SK-N-SH (cell line): Measurements from ENCODE around the gene KRT39. TPM values are rescaled to one million over a fixed set of nuclear protein-coding genes. Genes with fewer than 3 reads are reported as not detected.

Experiments used
- CTCF ChIA-PET: fragments of 300-600, 350-600 bp; formaldehyde crosslinking; extraction: SDS; loops from one replicate; lab custom pipeline; 2021; lab: Yijun Ruan, JAX
- POLR2A ChIA-PET: fragments of 350-600 bp; sonication (Branson Sonifier 250); formaldehyde crosslinking; extraction: SDS; loops from one replicate; lab custom pipeline; 2020; ENCODE audit warnings: antibody characterized with exemption, inconsistent platforms; lab: Yijun Ruan, JAX
- DNase-seq: peaks from one replicate; pipeline ENCODE4 v3.0.0; 2012
- H2AFZ ChIP-seq: fragments of 200-600 bp; sonication (generic); 2 replicates; pipeline ENCODE4 v1.8.1; 2016; ENCODE audit warnings: antibody characterized with exemption, mild to moderate bottlenecking, low read depth
- H3F3A ChIP-seq: fragments of 200-600 bp; sonication (generic); replicated peaks from 2 replicates; pipeline ENCODE3; 2016; ENCODE audit warnings: antibody characterized with exemption, mild to moderate bottlenecking; ENCODE audit not compliant: insufficient read depth
- H3K27ac ChIP-seq, 2 experiments: fragments of 200-500 bp in 1 of 2; fragments of 200-600 bp in 1 of 2; sonication (Bioruptor generic) in 1 of 2; sonication (generic), shearing (Covaris generic) in 1 of 2; 2 replicates each; pipeline versions ENCODE4 v1.5.1 to v1.6.1; 2014 to 2016; ENCODE audit warnings: low read depth in 2 of 2, inconsistent platforms in 1 of 2, low read length in 1 of 2, mild to moderate bottlenecking in 1 of 2, mixed read lengths in 1 of 2
- H3K27me3 ChIP-seq: fragments of 200-600 bp; sonication (generic), shearing (Covaris generic); 2 replicates; pipeline ENCODE4 v1.6.1; 2016; ENCODE audit warnings: mixed run types; ENCODE audit not compliant: insufficient read depth
- H3K36me3 ChIP-seq, 2 experiments: fragments of 200-500 bp in 1 of 2; fragments of 200-600 bp in 1 of 2; sonication (Bioruptor generic) in 1 of 2; sonication (generic) in 1 of 2; replicated peaks in 1 of 2; 2 replicates each; pipeline versions ENCODE3 to v1.5.1; 2014 to 2016; ENCODE audit warnings: low read length in 1 of 2, mild to moderate bottlenecking in 1 of 2; ENCODE audit not compliant: insufficient read depth in 2 of 2, control insufficient read depth in 1 of 2
- H3K4me1 ChIP-seq, 2 experiments: fragments of 200-500 bp in 1 of 2; fragments of 200-600 bp in 1 of 2; sonication (Bioruptor generic) in 1 of 2; sonication (generic), shearing (Covaris generic) in 1 of 2; 2 replicates each; pipeline versions ENCODE4 v1.5.1 to v1.6.1; 2014 to 2016; ENCODE audit warnings: low read depth in 1 of 2, low read length in 1 of 2, mixed run types in 1 of 2; ENCODE audit not compliant: insufficient read depth in 2 of 2, control insufficient read depth in 1 of 2
- H3K4me2 ChIP-seq: fragments of 200-600 bp; sonication (generic), shearing (Covaris generic); 2 replicates; pipeline ENCODE4 v1.6.1; 2017; ENCODE audit warnings: mixed run types
- H3K4me3 ChIP-seq, 2 experiments: fragments of 200-500 bp in 1 of 2; fragments of 200-600 bp in 1 of 2; sonication (Bioruptor generic) in 1 of 2; sonication (generic), shearing (Covaris generic) in 1 of 2; 2 replicates each; pipeline versions ENCODE4 v1.5.1 to v1.8.1; 2014 to 2016; ENCODE audit warnings: low read depth in 2 of 2, inconsistent platforms in 1 of 2, low read length in 1 of 2, mild to moderate bottlenecking in 1 of 2, mixed read lengths in 1 of 2, moderate library complexity in 1 of 2
- H3K79me2 ChIP-seq: fragments of 200-600 bp; sonication (generic); 2 replicates; pipeline ENCODE4 v1.8.1; 2017; ENCODE audit warnings: mild to moderate bottlenecking; ENCODE audit not compliant: insufficient read depth
- H3K9ac ChIP-seq: fragments of 200-600 bp; sonication (generic); 2 replicates; pipeline ENCODE4 v1.6.1; 2017; ENCODE audit warnings: mixed run types
- H3K9me2 ChIP-seq: fragments of 200-600 bp; sonication (generic); 2 replicates; pipeline ENCODE4 v1.6.1; 2017; ENCODE audit warnings: mixed run types
- H3K9me3 ChIP-seq: fragments of 200-600 bp; sonication (generic); 2 replicates; pipeline ENCODE4 v1.6.1; 2017; ENCODE audit warnings: mixed run types, mild to moderate bottlenecking, moderate library complexity
- H4K20me1 ChIP-seq: fragments of 200-600 bp; sonication (generic); 2 replicates; pipeline ENCODE4 v1.6.1; 2017; ENCODE audit warnings: mild to moderate bottlenecking, mixed run types; ENCODE audit not compliant: insufficient read depth
- ELF1 ChIP-seq: IDR thresholded peaks from 2 replicates; pipeline ENCODE4 v1.4.0; 2012
- FOXM1 ChIP-seq: IDR thresholded peaks from 2 replicates; pipeline ENCODE4 v1.4.0; 2012; ENCODE audit warnings: low read depth, mild to moderate bottlenecking
- GABPA ChIP-seq: IDR thresholded peaks from 2 replicates; pipeline ENCODE4 v1.4.0; 2012; ENCODE audit warnings: low read depth, mild to moderate bottlenecking
- GATA2 ChIP-seq: sonication (generic); formaldehyde crosslinking; IDR thresholded peaks from 2 replicates; pipeline ENCODE4 v1.5.0; 2020; ENCODE audit warnings: mild to moderate bottlenecking, missing genetic modification reagents
- JUND ChIP-seq: IDR thresholded peaks from 2 replicates; pipeline ENCODE4 v1.4.0; 2012
- NRF1 ChIP-seq: IDR thresholded peaks from 2 replicates; pipeline ENCODE4 v1.6.1; 2012; ENCODE audit warnings: low read depth, mild to moderate bottlenecking, low read length
- RAD21 ChIP-seq: IDR thresholded peaks from 2 replicates; pipeline ENCODE4 v1.6.1; 2012; ENCODE audit warnings: mild to moderate bottlenecking, low read length
- RFX5 ChIP-seq: IDR thresholded peaks from 2 replicates; pipeline ENCODE4 v1.6.1; 2012; ENCODE audit warnings: mild to moderate bottlenecking, improper control_type of control experiment, low read length
- SIN3A ChIP-seq: IDR thresholded peaks from 2 replicates; pipeline ENCODE4 v1.6.1; 2012; ENCODE audit warnings: low read depth, mild to moderate bottlenecking, low read length, moderate library complexity, borderline replicate concordance
- TAF1 ChIP-seq: IDR thresholded peaks from 2 replicates; pipeline ENCODE4 v1.6.1; 2012; ENCODE audit warnings: low read depth, mild to moderate bottlenecking, low read length, moderate library complexity, borderline replicate concordance
- WGBS: methylation state at CpG from one replicate; pipeline ENCODE4 v1.1.6; 2017; ENCODE audit warnings: low lambda C conversion rate; 5-methylcytosine and 5-hydroxymethylcytosine counted together
- polyA plus RNA-seq, 3 experiments: library from polyadenylated mRNA; depleted of rRNA; stranded (reverse); fragments of >200 nt; gene quantifications; 2 replicates each; pipeline ENCODE4 v1.2.3, GENCODE V29; 2012
- TF ChIP-seq, protein P1 (sequence below): fragments of 200-600 bp; sonication (generic); IDR thresholded peaks from 2 replicates; pipeline ENCODE4 v1.6.1; 2017; ENCODE audit warnings: antibody characterized with exemption, mild to moderate bottlenecking, moderate library complexity
- TF ChIP-seq, protein P2 (sequence below): IDR thresholded peaks from 2 replicates; pipeline ENCODE4 v1.4.0; 2012; ENCODE audit warnings: low read depth, borderline replicate concordance
- TF ChIP-seq, protein P3 (sequence below): IDR thresholded peaks from 2 replicates; pipeline ENCODE4; 2012

KRT39 gene
- polyA plus RNA-seq, 1 of the 3 experiments (the other 2 are of a cell fraction): not detected

DNA sequence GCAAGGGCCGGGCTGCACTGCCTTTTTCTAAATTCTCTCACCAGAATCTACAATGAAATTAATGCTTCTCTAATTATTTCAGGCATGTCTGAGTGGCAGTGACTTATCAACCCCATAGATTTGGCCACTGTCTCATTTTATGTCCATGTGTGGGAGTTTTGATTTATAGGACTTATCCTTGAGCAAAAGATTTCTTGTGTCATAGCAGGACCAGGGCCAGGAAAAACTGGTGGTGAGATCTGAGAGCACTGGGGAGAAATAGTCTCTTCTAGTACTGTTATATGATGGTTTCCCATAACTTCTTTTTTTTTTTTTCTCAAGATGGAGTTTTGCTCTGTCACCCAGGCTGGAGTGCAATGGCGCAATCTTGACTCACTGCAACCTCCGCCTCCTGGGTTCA is 27.8 kb downstream of the KRT39 start:
- POLR2A ChIA-PET: no interaction called here
- H3K36me3 ChIP-seq: no peaks in the 10 kb centered on the region
- WGBS: 60% methylated on average over 3 of the region's 3 CpGs
- DNase-seq: no peak
- H3K4me2 ChIP-seq: no peak overlapping the region
- H3K4me1 ChIP-seq: no peaks in the 10 kb centered on the region
- no peak overlapping the region for H2AFZ ChIP-seq
- no peaks in the 10 kb centered on the region for H4K20me1 ChIP-seq
- no peak overlapping the region for H3K27ac ChIP-seq
- no peak for TF ChIP-seq SIN3A
- no peak for TF ChIP-seq JUND
- TF ChIP-seq FOXM1: no peak
- TF ChIP-seq RFX5: no peak
- TF ChIP-seq NRF1: no peak
- no peak for TF ChIP-seq ELF1
- no peak for TF ChIP-seq RAD21
- H3F3A ChIP-seq: no peaks in the 10 kb centered on the region
- peaks cover 70% of the 10 kb centered on the region for H3K27me3 ChIP-seq
- H3K9ac ChIP-seq: no peak overlapping the region
- no peaks in the 10 kb centered on the region for H3K9me3 ChIP-seq
- no peaks in the 10 kb centered on the region for H3K9me2 ChIP-seq
- H3K4me3 ChIP-seq: no peak overlapping the region
- CTCF ChIA-PET: no interaction called here
- H3K79me2 ChIP-seq: no peaks in the 10 kb centered on the region

DNA sequence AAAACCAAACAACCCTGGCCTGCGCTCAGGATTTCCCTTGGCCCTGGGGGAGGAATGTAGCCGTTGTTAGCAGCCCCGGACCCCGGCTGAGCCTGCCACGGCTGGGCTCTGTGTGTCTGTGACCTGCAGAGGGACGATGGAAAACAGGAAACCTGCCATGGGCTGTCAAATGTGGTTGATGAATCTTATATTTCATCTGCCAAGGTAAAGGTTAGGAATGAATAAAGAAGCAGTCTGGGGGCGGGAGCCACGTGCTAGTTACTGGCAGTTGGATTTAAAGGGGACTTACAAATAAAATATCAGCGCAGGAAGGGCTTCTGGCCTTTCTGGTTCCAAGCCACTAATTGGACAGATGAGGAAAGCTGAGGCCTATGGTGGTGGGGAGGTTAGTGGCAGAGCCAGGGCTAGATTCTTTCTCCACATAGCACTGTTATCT is 29.3 kb downstream of the KRT39 start, which contains the start of gene KRT23:
KRT23 (minus strand) TSS at position 263 of the 436 bp plus-strand sequence. CDS start 1,043 bp downstream, outside the sequence.
- H3K9me2 ChIP-seq: no peaks in the 10 kb centered on the region
- 19% methylated on average over 8 of the region's 9 CpGs for WGBS
- no peaks in the 10 kb centered on the region for H3K9me3 ChIP-seq
- no peak within 1 kb of the TSS for H3K4me2 ChIP-seq
- H3K9ac ChIP-seq: no peak within 1 kb of the TSS
- TF ChIP-seq, protein P1, sequence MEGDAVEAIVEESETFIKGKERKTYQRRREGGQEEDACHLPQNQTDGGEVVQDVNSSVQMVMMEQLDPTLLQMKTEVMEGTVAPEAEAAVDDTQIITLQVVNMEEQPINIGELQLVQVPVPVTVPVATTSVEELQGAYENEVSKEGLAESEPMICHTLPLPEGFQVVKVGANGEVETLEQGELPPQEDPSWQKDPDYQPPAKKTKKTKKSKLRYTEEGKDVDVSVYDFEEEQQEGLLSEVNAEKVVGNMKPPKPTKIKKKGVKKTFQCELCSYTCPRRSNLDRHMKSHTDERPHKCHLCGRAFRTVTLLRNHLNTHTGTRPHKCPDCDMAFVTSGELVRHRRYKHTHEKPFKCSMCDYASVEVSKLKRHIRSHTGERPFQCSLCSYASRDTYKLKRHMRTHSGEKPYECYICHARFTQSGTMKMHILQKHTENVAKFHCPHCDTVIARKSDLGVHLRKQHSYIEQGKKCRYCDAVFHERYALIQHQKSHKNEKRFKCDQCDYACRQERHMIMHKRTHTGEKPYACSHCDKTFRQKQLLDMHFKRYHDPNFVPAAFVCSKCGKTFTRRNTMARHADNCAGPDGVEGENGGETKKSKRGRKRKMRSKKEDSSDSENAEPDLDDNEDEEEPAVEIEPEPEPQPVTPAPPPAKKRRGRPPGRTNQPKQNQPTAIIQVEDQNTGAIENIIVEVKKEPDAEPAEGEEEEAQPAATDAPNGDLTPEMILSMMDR: no peak
- TF ChIP-seq, protein P2, sequence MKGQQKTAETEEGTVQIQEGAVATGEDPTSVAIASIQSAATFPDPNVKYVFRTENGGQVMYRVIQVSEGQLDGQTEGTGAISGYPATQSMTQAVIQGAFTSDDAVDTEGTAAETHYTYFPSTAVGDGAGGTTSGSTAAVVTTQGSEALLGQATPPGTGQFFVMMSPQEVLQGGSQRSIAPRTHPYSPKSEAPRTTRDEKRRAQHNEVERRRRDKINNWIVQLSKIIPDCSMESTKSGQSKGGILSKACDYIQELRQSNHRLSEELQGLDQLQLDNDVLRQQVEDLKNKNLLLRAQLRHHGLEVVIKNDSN: no peak
- TF ChIP-seq, protein P3, sequence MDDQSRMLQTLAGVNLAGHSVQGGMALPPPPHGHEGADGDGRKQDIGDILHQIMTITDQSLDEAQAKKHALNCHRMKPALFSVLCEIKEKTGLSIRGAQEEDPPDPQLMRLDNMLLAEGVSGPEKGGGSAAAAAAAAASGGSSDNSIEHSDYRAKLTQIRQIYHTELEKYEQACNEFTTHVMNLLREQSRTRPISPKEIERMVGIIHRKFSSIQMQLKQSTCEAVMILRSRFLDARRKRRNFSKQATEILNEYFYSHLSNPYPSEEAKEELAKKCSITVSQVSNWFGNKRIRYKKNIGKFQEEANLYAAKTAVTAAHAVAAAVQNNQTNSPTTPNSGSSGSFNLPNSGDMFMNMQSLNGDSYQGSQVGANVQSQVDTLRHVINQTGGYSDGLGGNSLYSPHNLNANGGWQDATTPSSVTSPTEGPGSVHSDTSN: no peak
- TF ChIP-seq JUND (no peak), NRF1 (no peak), TAF1 (no peak), FOXM1 (no peak), SIN3A (no peak), GATA2 (CRISPR knock-in tag) (no peak), GABPA (no peak)
- CTCF ChIA-PET: no interaction called here
- no peaks in the 10 kb centered on the region for H3K79me2 ChIP-seq
- H4K20me1 ChIP-seq: no peaks in the 10 kb centered on the region
- no peaks in the 10 kb centered on the region for H3K4me1 ChIP-seq
- DNase-seq: no peak
- peaks cover 78% of the 10 kb centered on the region for H3K27me3 ChIP-seq
- H2AFZ ChIP-seq: no peak within 1 kb of the TSS
- POLR2A ChIA-PET: no interaction called here
- H3K36me3 ChIP-seq: no peaks in the 10 kb centered on the region
- H3K27ac ChIP-seq: no peak within 1 kb of the TSS
- H3K4me3 ChIP-seq: no peak within 1 kb of the TSS
- H3F3A ChIP-seq: no peaks in the 10 kb centered on the region
